Measurements from ENCODE around the gene MID1IP1.

Gene MID1IP1

GRCh38 chrX:38839277-38839676 is 38.0 kb downstream of the MID1IP1 start:
- no peak for TF ChIP-seq EZH2phosphoT487 (IDR thresholded peaks at IDR 0.05; ENCODE audit: borderline replicate concordance, low read length)
- no peak for TF ChIP-seq CTCF (IDR thresholded peaks at IDR 0.05; ENCODE audit: low read depth, low read length, poor library complexity, severe bottlenecking)
- Histone ChIP-seq H3K27ac (ENCODE audit: low read depth, low read length) (no peak overlapping the region), H3F3A (ENCODE audit: control insufficient read depth, insufficient read depth) (no peaks in the 10 kb centered on the region), H3K4me2 (ENCODE audit: low read length) (no peak overlapping the region), H3K4me1 (ENCODE audit: control insufficient read depth, low read length) (no peaks in the 10 kb centered on the region), H3K36me3 (ENCODE audit: control insufficient read depth, low read length) (no peaks in the 10 kb centered on the region), H4K20me1 (ENCODE audit: control insufficient read depth, insufficient read depth, low read depth, low read length) (no peaks in the 10 kb centered on the region), H3K79me2 (ENCODE audit: control insufficient read depth, low read length) (no peaks in the 10 kb centered on the region), H3K9me3 (ENCODE audit: control insufficient read depth, insufficient read depth, low read length) (no peaks in the 10 kb centered on the region), H3K9me2 (replicated peaks; ENCODE audit: control insufficient read depth, low read length) (no peaks in the 10 kb centered on the region), H3K27me3 (ENCODE audit: control insufficient read depth, low read length) (no peaks in the 10 kb centered on the region), H3K4me3 (ENCODE audit: low read length) (no peak overlapping the region)

GRCh38 chrX:38839944-38840343 is 38.7 kb downstream of the MID1IP1 start:
- Histone ChIP-seq H3K4me1 (ENCODE audit: control insufficient read depth, low read length) (no peaks in the 10 kb centered on the region), H3K4me2 (ENCODE audit: low read length) (no peak overlapping the region), H3K4me3 (ENCODE audit: low read length) (no peak overlapping the region), H3K9me3 (ENCODE audit: control insufficient read depth, insufficient read depth, low read length) (no peaks in the 10 kb centered on the region), H3K79me2 (ENCODE audit: control insufficient read depth, low read length) (no peaks in the 10 kb centered on the region), H4K20me1 (ENCODE audit: control insufficient read depth, insufficient read depth, low read depth, low read length) (no peaks in the 10 kb centered on the region), H3K27ac (ENCODE audit: low read depth, low read length) (no peak overlapping the region), H3K27me3 (ENCODE audit: control insufficient read depth, low read length) (no peaks in the 10 kb centered on the region), H3K36me3 (ENCODE audit: control insufficient read depth, low read length) (no peaks in the 10 kb centered on the region), H3F3A (ENCODE audit: control insufficient read depth, insufficient read depth) (no peaks in the 10 kb centered on the region), H3K9me2 (replicated peaks; ENCODE audit: control insufficient read depth, low read length) (no peaks in the 10 kb centered on the region)
- no peak for TF ChIP-seq EZH2phosphoT487 (IDR thresholded peaks at IDR 0.05; ENCODE audit: borderline replicate concordance, low read length)
- TF ChIP-seq CTCF (IDR thresholded peaks at IDR 0.05; ENCODE audit: low read depth, low read length, poor library complexity, severe bottlenecking), result no peak

GRCh38 chrX:38841750-38842149 is 40.5 kb downstream of the MID1IP1 start:
- H3K36me3 ChIP-seq (ENCODE audit: control insufficient read depth, low read length), result no peaks in the 10 kb centered on the region
- H3K27me3 ChIP-seq (ENCODE audit: control insufficient read depth, low read length), result no peaks in the 10 kb centered on the region
- H3K9me3 ChIP-seq (ENCODE audit: control insufficient read depth, insufficient read depth, low read length), result no peaks in the 10 kb centered on the region
- H3K4me3 ChIP-seq (ENCODE audit: low read length), result no peak overlapping the region
- H3F3A ChIP-seq (ENCODE audit: control insufficient read depth, insufficient read depth), result no peaks in the 10 kb centered on the region
- H3K4me2 ChIP-seq (ENCODE audit: low read length), result no peak overlapping the region
- no peaks in the 10 kb centered on the region for H3K79me2 ChIP-seq (ENCODE audit: control insufficient read depth, low read length)
- H3K27ac ChIP-seq (ENCODE audit: low read depth, low read length), result no peak overlapping the region
- TF ChIP-seq EZH2phosphoT487 (IDR thresholded peaks at IDR 0.05; ENCODE audit: borderline replicate concordance, low read length) (no peak), CTCF (IDR thresholded peaks at IDR 0.05; ENCODE audit: low read depth, low read length, poor library complexity, severe bottlenecking) (no peak)
- no peaks in the 10 kb centered on the region for H3K9me2 ChIP-seq (replicated peaks; ENCODE audit: control insufficient read depth, low read length)
- H4K20me1 ChIP-seq (ENCODE audit: control insufficient read depth, insufficient read depth, low read depth, low read length), result no peaks in the 10 kb centered on the region
- H3K4me1 ChIP-seq (ENCODE audit: control insufficient read depth, low read length), result peaks cover 7% of the 10 kb centered on the region

- Histone ChIP-seq H3K4me1 (ENCODE audit: control insufficient read depth, low read length) (peaks cover 7% of the 10 kb centered on the region), H3K4me3 (ENCODE audit: low read length) (no peak overlapping the region), H3K27ac (ENCODE audit: low read depth, low read length) (no peak overlapping the region), H3K9me3 (ENCODE audit: control insufficient read depth, insufficient read depth, low read length) (no peaks in the 10 kb centered on the region), H4K20me1 (ENCODE audit: control insufficient read depth, insufficient read depth, low read depth, low read length) (no peaks in the 10 kb centered on the region), H3K36me3 (ENCODE audit: control insufficient read depth, low read length) (no peaks in the 10 kb centered on the region), H3F3A (ENCODE audit: control insufficient read depth, insufficient read depth) (no peaks in the 10 kb centered on the region), H3K27me3 (ENCODE audit: control insufficient read depth, low read length) (no peaks in the 10 kb centered on the region), H3K9me2 (replicated peaks; ENCODE audit: control insufficient read depth, low read length) (no peaks in the 10 kb centered on the region), H3K4me2 (ENCODE audit: low read length) (no peak overlapping the region; the same call in 1 of the 2 replicates), H3K79me2 (ENCODE audit: control insufficient read depth, low read length) (no peaks in the 10 kb centered on the region)
- TF ChIP-seq CTCF (IDR thresholded peaks at IDR 0.05; ENCODE audit: low read depth, low read length, poor library complexity, severe bottlenecking) (no peak), EZH2phosphoT487 (IDR thresholded peaks at IDR 0.05; ENCODE audit: borderline replicate concordance, low read length) (no peak)
Measured at GRCh38 chrX:38845426-38845825, 44.2 kb downstream of the MID1IP1 start.

All from DOHH2 (cell line).